ENCODE results near the gene TXNIP. TPM values are rescaled to one million over a fixed set of nuclear protein-coding genes. Genes with fewer than 3 reads are reported as not detected.

Gene TXNIP
- total and polyA plus RNA-seq, 2 experiments from 2014 or later: 22.8 to 29.1 TPM

- no peaks in the 10 kb centered on the region for H3K27me3 ChIP-seq (ENCODE audit: insufficient read depth)
- ATAC-seq (no peak), DNase-seq (ENCODE audit: low spot score) (no peak)
- no peaks in the 10 kb centered on the region; the same call in 1 of the 2 replicates for H3K36me3 ChIP-seq (ENCODE audit: insufficient read depth)
- H2AFZ ChIP-seq: no peak overlapping the region
- H3K4me2 ChIP-seq: no peak overlapping the region
- peaks cover 3% of the 10 kb centered on the region for H3K27me3 Mint-ChIP-seq (ENCODE audit: insufficient read depth, low read depth, poor library complexity)
- H3F3A ChIP-seq (replicated peaks; ENCODE audit: low read depth): peaks cover 5% of the 10 kb centered on the region
- H3K4me3 Mint-ChIP-seq: peak overlapping the region; percentile 99; the same call in 1 of the 3 replicates
- no peaks in the 10 kb centered on the region for H3K9me3 Mint-ChIP-seq
- H3K27ac Mint-ChIP-seq: no peak overlapping the region; the same call in 1 of the 2 replicates
- no peak overlapping the region for H3K4me3 ChIP-seq
- no peaks in the 10 kb centered on the region for H3K9me2 ChIP-seq (ENCODE audit: insufficient read depth)
- H4K20me1 ChIP-seq (replicated peaks; ENCODE audit: insufficient read depth): no peaks in the 10 kb centered on the region
- peaks cover 18% of the 10 kb centered on the region for H3K79me2 ChIP-seq (replicated peaks; ENCODE audit: insufficient read depth)
- H3K36me3 Mint-ChIP-seq (ENCODE audit: low read depth): peaks cover 48% of the 10 kb centered on the region
- no peak for TF ChIP-seq REST (IDR thresholded peaks at IDR 0.05; ENCODE audit: unreplicated experiment)
- no peak for TF ChIP-seq ETS1 (IDR thresholded peaks at IDR 0.05)
- TF ChIP-seq NANOG (IDR thresholded peaks at IDR 0.05; ENCODE audit: borderline replicate concordance): no peak
- no peak for TF ChIP-seq ZNF331 (CRISPR knock-in tag; IDR thresholded peaks at IDR 0.05; ENCODE audit: low read depth)
- no peak for TF ChIP-seq ZNF114 (CRISPR knock-in tag; IDR thresholded peaks at IDR 0.05)
- no peak for TF ChIP-seq EZH2 (IDR thresholded peaks at IDR 0.05; ENCODE audit: low read depth, unreplicated experiment)
- TF ChIP-seq JUNB (IDR thresholded peaks at IDR 0.05; ENCODE audit: unreplicated experiment): no peak
- TF ChIP-seq CREB1 (CRISPR knock-in tag; IDR thresholded peaks at IDR 0.05; ENCODE audit: low read depth): no peak
- no peak for TF ChIP-seq ZNF462 (CRISPR knock-in tag; IDR thresholded peaks at IDR 0.05)
- no peak for TF ChIP-seq EZH2phosphoT487 (IDR thresholded peaks at IDR 0.05; ENCODE audit: unreplicated experiment)
- no peak for TF ChIP-seq CTCF (conservative IDR thresholded peaks at IDR 0.05; ENCODE audit: low read depth in 2 of 2)
- peaks cover 42% of the 10 kb centered on the region for H3K4me1 Mint-ChIP-seq
- peaks cover 22% of the 10 kb centered on the region for H3K4me1 ChIP-seq (ENCODE audit: insufficient read depth)
- no peak overlapping the region for H3K27ac ChIP-seq (ENCODE audit: low read depth)
Measured at GRCh38 chr1:145992958-145993617, 3.3 kb downstream of the TXNIP start.
